ENCODE results near the gene C11orf98.
"Not testable (repeated sequence)": the region's sequence is repeated elsewhere in the genome, so short reads cannot be mapped to it uniquely, and the experiment has no call there.

Gene C11orf98

GRCh38 chr11:62680825-62681240 is 15.8 kb upstream of the C11orf98 start:
- DNase-seq = peak; percentile 26 to 31

GRCh38 chr11:62678770-62679696 is 14.0 kb upstream of the C11orf98 start, which contains the start of gene UBXN1:
Gene UBXN1 (minus strand): TSS chr11:62679073. CDS start chr11:62678923, 150 bp downstream.
- peak; percentile 82 to 85 for DNase-seq

DNA sequence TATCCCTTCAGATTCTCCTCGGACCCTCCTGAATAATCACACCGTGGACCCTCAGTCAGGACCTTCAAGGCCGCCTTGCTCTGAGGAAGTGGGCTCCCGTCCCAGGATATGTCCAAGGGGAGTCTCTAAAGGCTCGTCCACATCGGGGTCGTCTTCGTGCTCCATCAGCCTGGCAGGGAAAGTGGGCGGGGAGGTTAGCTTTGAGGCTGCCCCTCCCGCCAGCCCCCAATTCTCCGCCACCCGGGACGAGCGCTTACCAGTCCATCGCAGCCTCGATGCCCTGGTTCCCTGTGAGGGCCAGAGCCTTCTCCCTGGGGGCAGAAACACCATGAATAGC is 13.4 kb upstream of the C11orf98 start:
- DNase-seq = no peak

DNA sequence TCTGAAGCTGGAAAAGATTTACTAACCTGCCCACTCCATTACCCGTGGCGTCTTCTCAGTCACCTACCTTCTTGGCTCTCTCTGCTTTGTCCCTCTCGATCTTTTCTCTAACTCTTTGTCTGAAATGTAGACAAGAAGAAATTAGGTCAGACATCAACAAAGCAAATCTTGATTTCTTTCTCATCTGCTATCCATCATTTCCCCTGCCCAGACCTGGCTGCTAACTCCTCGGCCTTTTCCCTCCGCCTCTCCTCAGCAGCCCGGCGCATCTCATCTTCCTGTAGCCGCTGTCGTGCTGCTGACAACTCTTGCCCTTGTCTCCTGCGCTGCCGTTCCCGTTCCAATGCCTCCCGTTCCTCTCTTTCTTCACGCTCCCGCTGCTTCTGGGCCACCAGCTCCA is 12.7 kb upstream of the C11orf98 start:
- no peak for DNase-seq

DNA sequence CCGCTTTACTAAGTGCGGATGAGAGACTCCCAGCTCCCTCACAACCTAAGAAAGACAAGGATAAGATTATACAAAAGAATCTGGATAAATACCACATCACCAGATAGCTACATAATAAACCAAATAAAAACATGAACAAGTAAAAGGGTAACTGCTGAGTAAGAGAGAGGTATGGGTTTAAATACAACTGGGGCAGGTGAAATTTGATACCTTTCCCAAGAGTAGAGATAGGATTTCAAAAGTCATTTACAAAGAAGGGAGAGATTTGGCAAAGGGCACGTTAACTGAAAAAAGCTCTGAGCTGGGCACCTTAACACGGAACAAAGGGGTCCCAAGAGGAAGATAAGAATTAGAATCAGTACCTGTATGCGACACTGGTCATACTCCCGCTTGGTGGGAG is 12.1 kb upstream of the C11orf98 start:
- DNase-seq = no peak

DNA sequence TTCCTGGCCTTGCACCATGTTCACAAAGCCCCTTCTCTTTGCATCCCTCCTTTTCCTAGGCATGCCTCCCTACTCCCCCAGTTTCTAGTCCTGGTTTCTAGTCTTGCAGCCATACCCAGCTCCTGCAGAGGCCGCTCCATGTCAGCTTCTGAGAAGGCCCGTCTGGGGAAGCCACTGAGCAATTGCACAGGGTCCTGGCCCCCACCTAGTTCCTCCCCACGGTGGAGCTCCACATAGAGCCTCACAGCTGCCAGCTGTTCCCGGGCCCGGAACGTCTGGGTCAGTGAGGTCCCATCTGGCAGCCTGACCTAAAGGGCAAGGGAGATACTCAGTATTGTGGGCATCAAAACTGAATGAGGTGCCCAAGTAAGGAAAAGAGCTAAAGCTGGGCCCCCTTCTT is 11.7 kb upstream of the C11orf98 start:
- DNase-seq = no peak

GRCh38 chr11:62675415-62675814 is 10.4 kb upstream of the C11orf98 start:
- DNase-seq = not testable (repeated sequence)

DNA sequence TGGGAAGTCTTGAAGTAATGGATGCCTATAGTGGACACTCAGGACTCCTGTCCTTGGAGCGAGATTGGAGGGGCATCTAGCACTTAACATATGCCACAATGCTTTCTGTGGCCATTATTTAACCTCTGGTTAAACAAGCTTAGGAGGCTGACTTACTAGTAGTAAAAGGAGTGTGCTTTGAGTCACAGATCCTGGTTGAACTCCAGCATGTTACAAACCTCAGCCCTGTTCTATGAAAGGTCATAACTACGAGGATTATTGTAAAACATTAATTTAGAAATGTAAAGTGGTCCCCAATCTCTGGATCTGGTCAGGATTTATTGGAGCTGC is 8.2 kb upstream of the C11orf98 start:
- no peak for DNase-seq

DNA sequence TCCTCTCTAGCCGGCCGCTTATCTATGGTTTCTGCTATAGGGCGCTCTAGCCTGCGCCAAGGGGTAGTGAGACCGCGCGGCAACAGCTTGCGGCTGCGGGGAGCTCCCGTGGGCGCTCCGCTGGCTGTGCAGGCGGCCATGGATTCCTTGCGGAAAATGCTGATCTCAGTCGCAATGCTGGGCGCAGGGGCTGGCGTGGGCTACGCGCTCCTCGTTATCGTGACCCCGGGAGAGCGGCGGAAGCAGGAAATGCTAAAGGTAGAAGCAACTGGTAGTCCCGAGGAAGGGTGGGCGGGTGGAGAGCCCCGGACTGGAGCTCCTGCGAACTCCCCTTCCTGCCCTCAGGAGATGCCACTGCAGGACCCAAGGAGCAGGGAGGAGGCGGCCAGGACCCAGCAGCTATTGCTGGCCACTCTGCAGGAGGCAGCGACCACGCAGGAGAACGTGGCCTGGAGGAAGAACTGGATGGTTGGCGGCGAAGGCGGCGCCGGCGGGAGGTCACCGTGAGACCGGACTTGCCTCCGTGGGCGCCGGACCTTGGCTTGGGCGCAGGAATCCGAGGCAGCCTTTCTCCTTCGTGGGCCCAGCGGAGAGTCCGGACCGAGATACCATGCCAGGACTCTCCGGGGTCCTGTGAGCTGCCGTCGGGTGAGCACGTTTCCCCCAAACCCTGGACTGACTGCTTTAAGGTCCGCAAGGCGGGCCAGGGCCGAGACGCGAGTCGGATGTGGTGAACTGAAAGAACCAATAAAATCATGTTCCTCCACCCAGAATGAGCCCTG is 6.8 kb upstream of the C11orf98 start, which contains the start of the genes LBHD1 and UQCC3:
LBHD1 (minus strand) TSS at position 660 of the 782 bp plus-strand sequence. CDS start 2,236 bp downstream, outside the sequence.
UQCC3 (plus strand) TSS at position 66 of the 782 bp plus-strand sequence; CDS start at position 139, 73 bp downstream.
- DNase-seq = peak; percentile 73 to 74

DNA sequence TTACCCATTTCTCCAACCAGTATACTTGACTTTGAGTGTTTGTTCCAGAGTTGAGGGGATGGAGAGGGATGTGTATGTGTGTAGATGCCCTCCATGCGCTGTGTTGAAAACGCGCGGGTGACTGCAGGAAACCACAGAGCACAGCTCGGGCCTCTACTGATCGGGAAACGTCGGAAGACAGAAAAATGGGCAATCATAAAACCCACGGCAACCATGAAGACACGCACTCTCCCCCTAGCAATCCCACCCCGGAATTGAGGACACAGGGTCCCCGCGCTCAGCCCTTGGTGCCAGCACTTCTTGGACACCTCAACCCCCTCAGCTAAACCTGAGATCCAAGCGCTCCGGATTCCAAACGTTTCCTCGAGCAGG is 6.2 kb upstream of the C11orf98 start:
- DNase-seq = peak in 1 of 2 donors; percentile 24

- DNase-seq = no peak
Observed at GRCh38 chr11:62669420-62670161, 4.6 kb upstream of the C11orf98 start.

DNA sequence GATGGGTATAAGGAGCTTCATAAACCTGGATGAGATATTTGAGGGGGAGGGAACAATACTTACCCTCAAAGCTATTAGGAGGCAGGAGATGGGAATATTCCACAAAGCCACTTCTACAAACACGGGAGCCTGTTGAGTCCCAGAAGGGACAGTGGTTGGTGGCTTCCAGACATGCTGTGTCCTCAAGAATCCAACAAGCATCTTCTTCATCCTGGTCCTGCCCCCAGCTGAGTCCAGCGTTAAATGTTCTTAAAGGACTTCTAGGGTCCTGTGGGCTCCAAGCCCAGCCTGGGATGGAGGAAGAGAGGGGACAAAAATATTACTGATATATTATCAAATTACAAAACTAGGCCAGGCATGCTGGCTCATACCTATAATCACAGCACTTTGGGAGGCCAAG is 2.5 kb upstream of the C11orf98 start:
- no peak for DNase-seq

- no peak for DNase-seq
Observed at GRCh38 chr11:62666259-62666926, 1.4 kb upstream of the C11orf98 start.

- DNase-seq = peak; percentile 64 to 74
Observed at GRCh38 chr11:62665599-62666258, 719 bp upstream of the C11orf98 start.

DNA sequence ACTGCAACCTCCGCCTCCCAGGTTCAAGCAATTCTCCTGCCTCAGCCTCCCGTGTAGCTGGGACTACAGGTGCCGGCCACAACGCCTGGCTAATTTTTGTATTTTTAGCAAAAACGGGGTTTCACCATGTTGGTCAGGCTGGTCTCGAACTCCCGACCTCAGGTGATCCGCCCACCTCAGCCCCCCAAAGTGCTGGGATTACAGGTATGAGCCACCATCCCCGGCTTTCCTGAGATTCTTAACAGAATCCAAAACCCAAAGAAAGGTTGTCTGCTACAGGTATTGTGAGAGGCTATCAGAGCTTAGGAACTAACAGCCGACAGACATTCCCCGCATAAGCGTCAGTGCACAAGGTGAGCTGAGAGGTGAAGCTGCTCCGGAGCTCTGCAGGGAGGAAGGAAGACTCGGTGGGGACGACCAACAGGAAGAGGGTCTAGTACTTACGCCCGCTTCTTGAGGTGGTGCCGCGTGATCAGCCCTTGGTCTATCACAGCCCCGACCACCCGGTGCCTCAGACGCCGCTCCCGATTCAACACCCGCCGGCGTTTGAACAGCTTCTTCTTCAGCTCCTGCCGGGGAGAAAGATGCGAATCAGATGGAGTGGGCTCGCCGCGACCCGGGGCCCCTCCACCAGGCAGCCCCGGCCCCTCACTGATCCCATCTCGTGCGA is 470 bp downstream of the C11orf98 start:
- peak in 1 of 2 donors; percentile 41 for DNase-seq

DNA sequence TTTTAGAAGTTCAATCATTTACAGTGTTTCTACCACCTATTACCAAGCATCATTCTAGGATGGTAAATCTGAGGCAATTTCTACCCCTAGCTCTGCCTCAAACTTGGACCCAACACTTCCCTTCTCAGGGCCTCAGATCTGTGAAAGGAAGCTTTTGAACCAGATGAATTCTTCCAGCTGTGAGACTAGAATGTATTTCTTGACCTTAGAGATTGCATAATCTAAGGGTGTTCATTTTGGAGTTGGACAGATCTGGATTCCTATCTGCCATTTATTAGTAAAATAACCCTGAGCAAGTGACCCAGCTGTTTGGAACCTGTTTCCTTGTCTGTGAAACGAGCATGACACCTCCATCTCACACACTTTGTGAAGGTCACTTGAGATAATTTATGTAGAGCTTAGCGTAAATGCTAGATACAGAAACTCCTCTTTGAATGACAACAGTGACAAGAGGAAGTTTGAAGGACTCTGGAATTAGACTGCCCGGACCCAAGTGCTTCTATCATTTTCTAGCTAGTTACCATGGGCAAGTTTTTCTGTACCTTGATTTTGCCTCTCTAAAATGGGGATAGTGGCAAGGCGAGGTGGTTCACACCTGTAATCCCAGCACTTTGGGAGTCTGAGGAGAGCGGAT is 8.1 kb downstream of the C11orf98 start:
- no peak for DNase-seq

- no peak for DNase-seq
Observed at GRCh38 chr11:62654297-62654696, 10.7 kb downstream of the C11orf98 start.

- no peak for DNase-seq
Observed at GRCh38 chr11:62652161-62653006, 12.6 kb downstream of the C11orf98 start.

GRCh38 chr11:62650283-62650682 is 14.7 kb downstream of the C11orf98 start:
- DNase-seq = not testable (repeated sequence)

DNA sequence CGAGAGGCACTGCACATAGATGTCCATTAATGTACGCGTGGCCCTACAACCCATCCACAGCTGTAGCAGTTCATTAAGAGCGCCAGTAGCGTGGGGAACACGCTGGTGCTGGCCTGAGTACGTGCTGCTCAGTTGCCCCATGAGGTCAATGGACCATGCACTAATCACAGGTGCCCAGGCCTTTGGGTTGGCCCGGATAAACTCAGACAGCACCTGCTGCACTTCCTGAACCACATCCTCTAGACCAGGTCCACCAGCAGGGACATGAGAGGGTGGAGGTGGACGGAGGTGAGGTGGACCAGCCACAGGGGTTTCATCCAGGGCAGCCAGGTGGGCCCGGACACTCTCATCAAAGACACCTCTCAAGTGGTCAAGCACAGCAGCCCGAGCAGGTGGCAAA is 15.5 kb downstream of the C11orf98 start:
- no peak for DNase-seq

Data from activated CD4-positive, alpha-beta T cell treated with anti-CD3 and anti-CD28 coated beads for 4 hours (primary cell).